ENCODE results near the gene TMEM229B.

Gene TMEM229B

DNA sequence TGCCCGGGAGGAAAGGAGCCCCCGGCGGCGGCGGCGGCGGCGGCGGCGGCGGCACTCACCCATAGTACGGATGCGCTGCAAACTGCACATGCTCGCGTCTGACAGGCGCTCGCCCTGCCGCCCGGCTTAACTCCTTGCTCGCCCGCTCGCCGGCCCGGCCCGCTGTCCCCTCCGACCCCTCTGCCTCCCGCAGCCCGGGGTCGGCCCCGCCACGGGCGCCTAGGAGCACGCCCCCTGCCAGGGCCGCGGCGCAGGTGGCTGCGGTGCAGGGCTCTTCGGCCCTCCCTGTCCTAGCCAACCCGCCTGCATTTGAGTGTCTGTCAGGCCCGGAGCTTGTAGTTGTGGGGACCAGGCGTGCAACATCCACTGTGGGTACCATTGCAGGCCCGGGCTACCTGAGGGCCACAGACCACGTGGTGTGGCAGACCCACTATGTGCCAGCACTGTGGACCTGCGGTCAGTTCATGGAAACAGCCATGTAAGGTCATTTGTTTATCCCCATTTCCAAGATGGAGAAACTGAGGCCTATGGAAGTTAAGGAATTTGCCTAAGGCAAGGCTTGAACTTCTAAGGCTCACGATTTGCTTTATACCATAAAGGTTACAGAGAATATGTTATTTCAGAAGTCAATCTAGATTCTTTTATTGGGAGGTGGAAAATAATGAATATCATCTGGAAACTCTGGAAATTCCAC lies 27.0 kb upstream of the TMEM229B start:
- peak; percentile 12 to 13 for DNase-seq (ENCODE audit: low read depth in 2 of 2)

DNA sequence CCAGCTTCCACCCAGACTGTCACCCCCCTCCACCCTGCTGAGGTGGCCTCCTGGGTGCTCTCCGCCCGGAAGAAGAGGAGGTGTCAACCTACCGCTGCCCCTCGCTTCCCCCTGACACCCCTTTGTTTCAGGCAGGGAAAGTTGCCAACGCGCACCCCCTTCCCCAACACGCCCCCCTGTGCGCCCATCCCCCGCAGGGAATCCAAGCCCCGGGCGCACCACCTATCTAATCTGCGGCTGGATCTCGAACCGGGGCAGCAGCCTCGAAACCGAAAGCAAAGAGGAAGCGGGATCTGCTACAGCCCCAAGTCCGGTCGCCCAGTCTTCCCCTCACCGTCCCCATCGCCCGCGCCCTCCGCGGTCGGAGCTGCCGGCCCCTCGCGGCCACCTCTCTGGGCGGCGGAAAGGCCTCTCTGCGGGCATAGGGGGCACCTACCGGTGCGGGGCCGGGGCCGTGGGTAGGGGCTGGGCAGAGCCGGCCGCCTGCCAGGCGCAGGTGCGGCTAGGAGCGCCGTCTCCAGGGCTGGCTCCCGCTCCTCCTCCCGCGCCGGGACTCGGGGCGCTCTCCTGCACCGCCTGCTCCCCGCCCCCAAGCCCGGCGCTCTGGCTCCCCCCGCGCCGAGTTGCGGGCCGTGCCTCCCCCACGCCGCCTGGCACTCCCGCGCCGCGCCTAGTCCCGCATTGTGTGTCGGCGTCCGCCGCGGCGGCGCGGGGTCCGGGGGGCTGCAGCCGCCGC lies 26.3 kb upstream of the TMEM229B start:
- peak in 1 of 2 donors; percentile 7 for DNase-seq (ENCODE audit: low read depth in 2 of 2)

DNA sequence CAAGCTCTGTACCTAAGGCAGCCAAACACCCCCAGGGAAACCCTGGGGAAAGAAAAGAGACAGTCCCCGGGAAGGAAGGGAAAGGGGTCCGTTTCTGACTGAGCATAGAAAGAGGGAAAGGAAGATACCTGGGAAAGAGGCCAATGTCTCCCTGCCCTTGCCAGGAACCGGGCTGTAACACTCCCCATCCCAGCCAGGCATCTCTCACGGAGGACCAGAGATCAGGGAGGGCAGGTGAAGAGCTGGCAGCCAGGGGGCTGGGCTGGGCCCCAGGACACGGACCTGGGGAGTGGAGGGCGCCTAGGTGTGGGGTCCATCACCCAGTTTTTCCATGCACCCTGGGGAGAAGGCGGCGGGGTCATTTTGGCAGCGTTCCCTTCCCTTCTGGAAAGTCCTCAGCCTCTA lies 25.7 kb upstream of the TMEM229B start:
- DNase-seq (ENCODE audit: low read depth in 2 of 2), result no peak

DNA sequence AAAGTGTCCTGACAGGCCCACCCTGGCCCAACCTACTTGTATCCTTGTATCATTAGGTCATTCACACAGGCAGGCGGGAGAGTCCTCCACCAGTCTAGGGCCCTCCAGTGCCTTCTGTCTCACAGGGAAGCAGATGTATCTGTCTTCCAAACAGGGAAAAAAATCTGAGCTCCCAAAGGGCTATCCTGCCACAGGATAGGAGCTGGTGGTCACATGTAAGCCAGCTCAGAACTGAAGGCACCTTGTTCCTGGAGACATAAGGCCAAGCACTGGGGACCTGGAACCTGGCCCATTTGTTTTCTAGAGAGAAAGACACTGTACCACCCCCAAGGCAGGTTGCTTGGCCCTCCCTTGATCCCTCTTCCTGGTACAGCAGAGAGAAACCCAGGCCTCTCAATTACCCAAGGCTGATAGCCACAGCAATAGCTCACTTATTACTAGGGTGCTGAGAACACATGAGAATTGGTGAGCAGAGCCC lies 25.1 kb upstream of the TMEM229B start:
- DNase-seq (ENCODE audit: low read depth in 2 of 2), result no peak

DNA sequence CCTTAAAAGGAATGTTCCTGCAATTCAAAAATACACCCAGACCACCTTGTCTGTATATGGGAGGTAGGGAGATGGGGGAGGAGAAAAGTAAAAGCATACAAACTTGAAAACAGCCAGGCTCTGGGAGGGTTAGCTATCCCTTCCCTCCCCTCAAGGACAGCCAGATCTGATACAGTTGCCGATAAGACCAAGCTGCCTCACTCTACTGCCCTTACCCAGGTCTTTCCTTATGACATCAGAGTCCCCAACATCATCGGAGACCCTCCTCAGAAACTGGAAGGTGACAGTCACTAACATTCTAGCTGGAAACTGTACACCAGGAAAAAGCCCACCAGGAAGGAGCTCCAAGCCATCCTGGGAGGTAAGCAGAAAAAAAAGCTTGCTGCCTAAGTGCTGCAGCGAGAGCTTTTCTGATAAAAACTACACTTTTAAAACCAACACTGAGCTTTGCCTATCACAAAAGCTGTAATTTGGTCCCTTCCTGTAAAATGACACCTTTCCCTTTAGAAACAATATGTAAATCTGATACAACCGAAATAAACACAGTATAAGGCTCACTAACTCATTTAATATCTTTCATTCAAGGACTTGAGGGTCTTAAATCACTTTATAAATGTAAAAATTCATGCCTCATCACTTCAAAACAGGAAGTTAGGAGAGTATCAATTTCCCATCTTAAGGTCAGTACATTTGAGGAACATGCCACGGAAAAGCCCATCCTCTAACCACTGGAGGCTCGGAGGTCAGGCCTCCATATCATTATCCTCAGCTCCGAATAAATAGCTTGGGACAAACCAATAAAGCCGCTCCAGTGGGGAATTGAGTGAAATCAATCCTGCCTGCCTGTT lies 24.2 kb upstream of the TMEM229B start:
- DNase-seq (ENCODE audit: low read depth in 2 of 2), result no peak

DNA sequence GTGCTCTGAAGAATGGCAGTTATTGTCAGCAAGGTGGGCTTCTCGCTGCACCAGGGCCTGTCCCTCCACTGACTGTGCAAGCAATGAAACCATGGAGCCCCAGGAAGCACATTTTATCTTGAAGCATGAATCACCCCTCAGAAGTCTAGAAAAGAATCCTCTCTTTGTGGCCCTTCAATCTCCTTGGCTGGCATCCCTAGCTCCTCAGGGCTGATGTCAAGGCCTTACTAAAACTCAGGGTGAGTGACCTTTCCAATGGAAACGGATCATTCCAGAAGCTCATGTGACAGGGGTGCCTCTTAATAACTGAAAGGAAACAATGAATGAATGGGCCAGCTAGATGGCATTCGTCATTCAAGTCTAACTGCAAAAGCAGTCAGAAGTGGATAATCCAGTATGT lies 22.3 kb upstream of the TMEM229B start:
- DNase-seq (ENCODE audit: low read depth in 2 of 2), result no peak

DNA sequence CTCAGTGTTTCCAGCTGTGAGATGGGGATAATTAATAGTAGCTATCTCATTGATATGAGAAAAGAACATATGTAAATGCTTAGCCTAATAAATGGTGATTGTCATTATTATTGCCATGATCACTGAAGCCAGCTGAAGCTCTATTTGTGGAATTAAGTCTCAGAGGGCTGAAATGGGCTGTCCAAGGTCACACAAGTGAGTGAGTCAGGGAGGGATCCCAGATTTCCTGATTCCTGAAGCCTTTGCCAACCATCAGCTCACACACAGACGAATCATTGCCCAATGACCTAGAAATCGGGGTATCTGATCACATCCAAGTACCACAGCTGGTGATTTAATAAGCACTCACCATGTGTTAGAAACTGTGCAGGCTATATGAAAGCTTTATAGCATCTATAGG lies 21.6 kb upstream of the TMEM229B start:
- DNase-seq (ENCODE audit: low read depth in 2 of 2), result no peak

DNA sequence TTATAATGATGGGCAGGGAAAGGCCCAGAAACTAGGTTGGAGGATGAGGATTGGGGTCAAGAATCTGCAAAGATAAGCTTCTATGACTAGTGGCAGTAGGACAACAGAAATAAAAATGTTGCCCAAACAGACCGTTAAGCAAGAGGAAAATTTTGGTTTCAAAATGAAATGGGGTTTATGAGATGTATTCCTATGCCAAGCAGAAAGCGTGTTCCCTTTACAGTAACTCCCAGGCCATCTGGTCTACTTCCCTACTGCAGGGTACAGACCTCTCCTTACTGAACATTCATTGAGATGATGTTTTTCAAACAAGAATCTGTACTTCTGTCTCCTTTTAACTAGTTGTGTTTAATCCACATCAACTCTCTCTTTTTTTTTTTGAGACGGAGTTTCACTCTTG lies 20.4 kb upstream of the TMEM229B start:
- no peak for DNase-seq (ENCODE audit: low read depth in 2 of 2)

DNA sequence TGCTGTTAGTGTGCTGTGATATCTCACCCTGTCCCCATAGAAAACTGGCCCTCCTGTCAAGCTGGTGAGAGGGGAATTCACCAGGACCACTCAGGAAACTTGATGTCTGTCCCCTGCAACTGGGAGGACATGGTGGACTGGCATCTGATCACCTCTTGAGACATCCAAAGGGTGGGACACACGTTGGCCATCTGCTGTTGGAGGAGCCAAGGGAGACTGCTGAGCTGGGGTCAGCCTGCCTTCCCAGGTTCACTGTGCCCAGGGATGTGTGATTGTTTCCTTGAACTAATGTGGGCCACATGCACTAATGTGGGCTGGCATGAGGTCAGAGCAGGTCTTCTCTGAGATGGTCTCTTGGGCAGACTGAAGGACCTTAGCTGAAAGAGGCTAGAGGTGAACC lies 16.7 kb upstream of the TMEM229B start:
- no peak for DNase-seq (ENCODE audit: low read depth in 2 of 2)

DNA sequence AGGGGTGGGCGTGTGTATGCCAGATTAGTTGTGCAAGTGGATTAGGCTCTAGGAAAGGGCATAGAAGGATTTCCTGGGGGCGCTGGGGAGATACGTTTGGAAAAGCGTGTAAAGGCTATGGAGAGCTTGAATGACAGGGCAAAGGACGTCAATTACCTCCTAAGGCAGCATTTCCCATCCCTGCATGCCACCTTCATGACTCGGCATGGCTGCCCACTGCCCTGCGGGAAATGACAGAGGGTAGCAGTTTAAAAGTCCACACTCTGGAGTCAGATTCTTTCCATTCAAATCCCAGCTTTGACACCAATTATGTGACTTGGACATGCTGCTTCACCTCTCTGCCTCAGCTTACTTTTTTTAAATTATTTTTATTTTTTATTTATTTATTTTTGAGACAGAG lies 14.8 kb upstream of the TMEM229B start:
- no peak for DNase-seq (ENCODE audit: low read depth in 2 of 2)

DNA sequence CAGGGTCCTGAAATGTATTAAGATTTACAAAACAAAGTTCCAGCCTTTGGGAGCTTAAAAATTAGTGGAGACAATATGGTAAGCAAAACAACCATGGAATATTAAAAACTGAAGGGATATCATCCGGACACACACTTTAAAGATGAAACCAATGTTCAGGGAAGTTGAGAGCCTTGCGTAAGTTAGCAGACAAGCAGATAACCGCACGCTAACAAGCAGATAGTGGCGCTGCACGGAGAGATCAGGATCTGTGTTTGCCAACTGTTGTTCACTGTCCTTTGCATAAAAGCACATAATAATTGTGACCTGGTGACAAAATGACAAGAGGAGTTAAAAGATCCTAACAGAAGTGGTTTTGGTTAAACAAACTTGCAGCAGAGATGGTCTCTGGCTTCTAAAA lies 14.3 kb upstream of the TMEM229B start:
- DNase-seq (ENCODE audit: low read depth in 2 of 2), result no peak

DNA sequence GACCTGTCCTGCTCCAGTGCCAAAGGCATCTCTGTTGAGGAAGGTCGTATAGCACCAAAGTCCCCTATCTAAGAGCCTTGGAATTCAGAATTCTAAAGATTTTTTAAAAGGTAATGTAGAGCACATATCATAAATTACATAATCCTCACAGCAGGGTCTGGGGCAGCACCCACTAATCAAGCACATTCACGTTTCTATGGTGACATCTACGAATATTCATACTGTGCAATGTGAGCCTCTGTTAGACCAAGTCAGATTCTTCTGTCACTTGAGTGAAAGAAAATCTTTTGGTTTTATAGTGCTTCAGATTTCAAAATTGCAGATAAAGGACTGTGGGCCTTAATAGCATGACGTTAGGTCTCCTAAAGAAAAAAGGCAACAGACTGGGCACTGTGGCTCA lies 13.1 kb upstream of the TMEM229B start:
- no peak for DNase-seq (ENCODE audit: low read depth in 2 of 2)

DNA sequence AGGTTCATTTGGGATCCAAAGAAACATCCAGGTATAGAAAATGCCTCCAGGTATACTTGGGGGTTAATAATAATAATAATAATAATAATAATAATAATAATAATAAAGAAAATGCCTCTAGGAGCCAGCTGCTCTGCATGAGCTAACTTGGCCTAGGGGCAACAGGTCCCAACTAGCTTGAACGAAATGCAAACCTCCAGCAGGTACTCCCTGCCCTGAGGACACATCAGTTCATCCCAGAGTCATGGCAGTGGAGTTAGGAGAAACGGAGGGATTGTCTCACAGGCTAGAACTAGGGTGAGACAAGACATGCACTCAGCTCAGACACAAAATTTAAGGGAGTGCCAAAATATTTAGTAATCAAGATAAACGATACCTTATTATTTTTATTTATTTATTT lies 12.5 kb upstream of the TMEM229B start:
- no peak for DNase-seq (ENCODE audit: low read depth in 2 of 2)

DNA sequence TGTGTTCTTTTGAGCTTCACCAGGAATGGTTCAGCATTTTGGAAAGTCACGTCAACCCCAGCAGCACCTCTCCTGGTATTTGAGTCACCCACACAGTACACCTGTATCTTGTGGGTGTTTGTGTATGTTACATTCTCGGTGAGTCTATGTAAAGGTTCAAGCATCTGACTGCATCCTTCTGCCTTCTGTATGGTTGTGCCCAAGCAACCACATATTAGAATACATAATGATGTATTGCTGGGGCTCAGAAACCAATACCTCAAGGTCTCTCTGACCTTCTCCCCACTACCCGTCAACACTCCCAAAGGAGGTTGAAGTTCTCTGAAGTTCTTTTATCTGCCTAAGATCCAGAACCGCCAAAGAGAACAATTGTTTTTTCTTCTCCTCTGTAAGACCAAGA lies 9.2 kb upstream of the TMEM229B start:
- DNase-seq (ENCODE audit: low read depth in 2 of 2), result no peak

DNA sequence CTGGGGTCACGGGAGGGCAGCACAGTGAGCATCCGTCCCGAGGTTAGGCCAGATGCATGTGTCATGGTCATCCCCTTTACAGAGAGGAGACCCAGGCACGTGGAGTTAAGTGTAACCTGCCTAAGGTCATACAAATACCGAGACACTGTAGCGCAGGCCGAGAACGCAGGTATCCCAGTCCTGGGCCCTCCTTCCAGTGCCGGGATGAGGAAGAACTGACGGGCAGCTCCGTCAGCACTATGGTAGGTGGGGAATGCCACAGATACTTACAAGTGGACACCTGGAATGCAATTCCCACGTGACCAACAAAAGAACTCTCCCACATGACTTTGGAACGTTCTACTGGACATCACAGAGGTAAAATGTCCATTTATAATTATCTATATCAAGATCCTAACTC lies 8.7 kb upstream of the TMEM229B start:
- DNase-seq (ENCODE audit: low read depth in 2 of 2), result no peak

DNA sequence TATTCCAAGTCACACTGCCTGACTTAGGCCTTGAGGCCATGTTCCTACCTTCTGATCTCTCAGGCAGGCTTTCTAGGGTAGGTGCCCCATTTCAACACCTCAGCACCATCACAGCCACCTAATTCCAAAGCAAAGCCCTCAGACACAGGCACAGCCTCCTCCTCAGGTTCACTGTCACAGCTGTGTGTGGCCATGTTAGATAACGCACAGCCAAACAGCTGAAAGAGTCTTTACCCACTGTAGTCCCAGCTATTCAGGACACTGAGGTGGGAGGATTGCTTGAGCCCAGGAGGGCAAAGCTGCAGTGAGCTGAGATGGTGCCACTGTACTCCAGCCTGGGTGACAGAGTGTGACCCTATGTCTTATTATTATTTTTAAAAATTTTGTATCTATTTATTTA lies 7.3 kb upstream of the TMEM229B start:
- no peak for DNase-seq (ENCODE audit: low read depth in 2 of 2)

DNA sequence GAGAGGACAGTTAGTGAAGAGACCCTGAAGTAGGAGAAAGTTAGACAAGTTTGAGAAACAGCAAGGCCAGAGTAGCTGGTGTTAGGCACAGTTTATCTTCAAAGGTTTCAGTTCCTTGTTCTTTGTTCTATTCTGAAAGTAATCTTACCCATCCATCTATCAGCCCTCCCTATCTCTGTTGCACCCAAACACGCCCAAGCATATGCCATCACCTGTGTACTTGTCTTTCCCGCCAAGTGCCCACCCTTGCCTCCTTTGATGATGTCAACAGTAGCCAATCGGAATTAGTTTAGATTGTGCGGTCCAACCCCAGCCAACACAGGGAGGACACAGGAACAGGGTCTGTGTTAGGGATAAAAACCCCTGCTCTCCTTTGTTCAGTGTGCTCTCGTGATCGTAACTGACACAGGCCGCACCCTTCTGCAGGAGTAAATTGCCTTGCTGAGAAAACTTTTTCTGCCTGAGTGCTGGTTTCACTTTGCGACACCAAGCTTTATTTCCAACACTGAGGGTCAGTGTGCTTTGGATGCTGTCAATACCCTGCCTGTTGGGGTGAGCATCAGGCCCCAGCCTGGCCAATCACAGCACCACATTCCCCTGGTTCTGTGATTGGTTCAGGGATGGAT lies 4.7 kb upstream of the TMEM229B start:
- no peak for DNase-seq (ENCODE audit: low read depth in 2 of 2)

DNA sequence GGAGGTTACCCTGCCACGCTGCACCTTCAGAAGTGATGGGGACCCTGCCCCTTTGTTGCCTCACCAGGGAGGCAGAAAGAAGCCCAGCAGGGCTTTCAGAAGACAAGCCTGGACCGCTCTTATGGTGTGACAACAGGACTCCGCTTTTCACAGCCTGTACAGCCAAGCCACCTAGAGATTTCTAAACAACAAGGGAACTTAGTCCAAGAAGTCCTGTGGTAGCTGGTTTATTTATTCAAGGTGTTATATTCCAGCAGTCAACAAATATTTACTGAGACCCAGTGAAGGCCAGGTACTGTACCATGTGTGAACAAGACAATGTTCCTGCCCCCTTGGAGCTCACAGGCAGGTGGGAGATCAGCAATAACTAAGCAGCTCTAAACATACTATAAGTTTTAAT lies 4.0 kb upstream of the TMEM229B start:
- DNase-seq (ENCODE audit: low read depth in 2 of 2), result no peak

DNA sequence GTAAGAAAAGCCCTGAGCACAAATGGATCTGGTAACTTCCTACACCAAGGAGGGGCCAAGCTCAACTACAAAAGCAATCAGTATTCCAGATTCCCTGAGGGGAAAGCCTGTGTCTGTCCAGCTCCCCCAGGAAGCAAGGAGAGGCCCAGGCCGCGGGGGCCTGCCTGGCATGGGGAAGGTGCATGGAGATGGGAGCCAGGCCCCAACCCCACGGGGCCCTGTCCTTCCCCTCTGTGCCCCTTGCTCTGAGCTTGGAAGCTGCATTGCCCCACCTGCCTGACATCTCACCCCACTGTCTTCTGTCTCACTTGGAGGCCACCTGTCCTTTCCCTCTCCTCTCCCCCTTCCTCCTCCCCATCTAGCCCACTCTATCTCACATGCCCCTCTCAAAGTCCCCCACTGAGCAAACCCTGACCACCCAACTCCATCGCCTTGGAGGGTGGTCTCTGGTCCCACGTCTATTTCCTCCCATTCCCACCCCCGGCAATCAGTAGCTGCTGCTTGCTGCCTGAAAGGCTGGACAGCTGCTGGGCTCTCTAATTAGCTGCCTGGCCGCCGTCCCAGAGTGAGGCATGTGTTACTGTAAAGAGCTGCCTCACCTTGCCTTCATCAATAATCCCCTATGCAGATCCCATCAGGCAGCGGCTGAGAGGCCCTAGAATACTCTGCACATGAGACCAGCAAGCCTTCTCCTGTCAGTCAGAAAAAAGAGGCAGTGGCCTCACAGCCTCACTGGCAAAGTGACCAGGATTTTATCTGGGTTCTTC lies 3.4 kb upstream of the TMEM229B start:
- no peak for DNase-seq (ENCODE audit: low read depth in 2 of 2)

DNA sequence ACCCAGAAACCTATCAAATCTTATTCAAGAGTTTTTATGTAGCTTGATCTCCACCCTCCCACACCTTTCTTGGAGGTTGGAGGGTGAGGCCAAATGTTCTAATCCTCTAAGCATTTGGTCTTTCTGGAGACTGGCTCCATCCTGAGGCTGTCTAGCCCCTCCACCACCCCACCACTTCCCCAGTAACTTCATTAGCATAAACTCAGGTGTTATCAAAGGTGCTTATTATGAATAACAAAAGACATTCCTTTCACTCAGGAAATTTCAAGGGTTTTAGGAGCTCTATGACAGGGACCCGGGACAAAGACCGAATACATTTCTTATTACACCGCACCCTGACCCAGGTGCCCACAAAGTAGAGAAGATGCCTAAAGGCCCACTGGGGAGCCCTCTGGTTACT lies 2.8 kb upstream of the TMEM229B start:
- DNase-seq (ENCODE audit: low read depth in 2 of 2), result no peak

DNA sequence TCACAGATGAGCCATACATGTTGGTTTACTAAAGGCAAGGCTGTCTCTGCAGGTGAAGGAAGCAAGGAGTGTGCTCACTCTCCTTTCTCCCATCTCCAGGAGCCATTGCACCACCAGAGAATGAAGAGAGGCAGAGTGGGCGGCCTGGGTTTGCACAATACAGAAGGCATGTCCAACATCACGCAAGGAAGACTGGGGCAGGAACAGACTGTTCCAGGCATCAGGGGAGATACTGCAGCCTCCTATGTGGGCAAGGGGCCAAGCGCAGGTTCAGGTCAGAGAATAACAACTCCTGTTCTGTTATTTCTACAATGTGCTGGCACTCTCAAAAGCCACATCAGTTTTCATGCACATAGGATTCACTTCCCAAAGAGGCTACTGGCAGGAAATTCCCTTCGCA lies 1.7 kb upstream of the TMEM229B start:
- DNase-seq (ENCODE audit: low read depth in 2 of 2), result no peak
